ENCODE results near the gene C11orf21.
"Not testable (repeated sequence)": the region's sequence is repeated elsewhere in the genome, so short reads cannot be mapped to it uniquely, and the experiment has no call there.

The C11orf21 gene

DNA sequence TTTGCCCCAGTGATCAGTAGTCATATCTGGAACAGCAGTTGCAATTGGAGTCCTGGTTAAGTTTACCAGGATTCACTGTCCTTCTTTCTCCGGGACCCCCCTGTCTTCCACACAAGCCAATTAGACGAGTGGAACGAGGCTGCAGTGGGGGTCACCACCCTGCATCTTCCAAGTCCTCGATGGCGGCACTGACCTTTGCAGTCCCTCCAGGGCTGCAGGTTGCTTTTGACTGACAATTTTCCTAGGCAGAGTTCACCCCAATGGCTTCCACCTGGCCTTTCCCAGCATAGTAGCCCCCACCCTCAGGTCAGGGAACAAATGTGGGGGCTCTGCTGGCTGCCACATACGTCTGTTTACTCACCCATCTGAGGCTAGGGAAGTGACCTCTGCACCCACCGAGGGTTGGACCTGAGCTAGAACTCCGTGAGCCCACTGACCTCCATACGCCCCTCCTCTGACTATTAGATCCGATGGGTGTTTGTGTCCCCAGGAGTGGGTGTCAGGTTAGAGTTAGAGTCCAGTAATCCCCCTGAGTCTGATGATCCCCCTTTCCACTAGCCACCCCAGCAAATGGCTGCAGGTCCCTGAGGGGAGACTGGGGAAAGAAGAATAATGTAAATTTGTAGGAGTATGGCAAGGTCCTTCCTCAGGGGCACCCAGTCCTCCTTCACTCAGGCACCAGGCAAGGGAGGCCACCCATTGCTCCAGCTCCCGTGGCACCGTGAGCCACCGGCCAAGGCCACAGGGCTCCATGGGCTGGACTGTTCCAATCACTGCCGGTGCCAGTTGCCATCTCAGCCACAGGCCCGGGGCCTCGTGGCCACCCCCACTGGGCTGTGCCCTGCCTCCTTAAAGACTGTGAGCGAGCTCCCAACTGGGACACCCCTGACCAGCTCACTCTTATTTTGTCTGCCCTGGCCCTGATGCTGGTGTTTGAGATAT lies 5.5 kb downstream of the C11orf21 start:
- DNase-seq = no peak

GRCh38 chr11:2294926-2295290 lies 6.8 kb downstream of the C11orf21 start:
- DNase-seq = no peak

DNA sequence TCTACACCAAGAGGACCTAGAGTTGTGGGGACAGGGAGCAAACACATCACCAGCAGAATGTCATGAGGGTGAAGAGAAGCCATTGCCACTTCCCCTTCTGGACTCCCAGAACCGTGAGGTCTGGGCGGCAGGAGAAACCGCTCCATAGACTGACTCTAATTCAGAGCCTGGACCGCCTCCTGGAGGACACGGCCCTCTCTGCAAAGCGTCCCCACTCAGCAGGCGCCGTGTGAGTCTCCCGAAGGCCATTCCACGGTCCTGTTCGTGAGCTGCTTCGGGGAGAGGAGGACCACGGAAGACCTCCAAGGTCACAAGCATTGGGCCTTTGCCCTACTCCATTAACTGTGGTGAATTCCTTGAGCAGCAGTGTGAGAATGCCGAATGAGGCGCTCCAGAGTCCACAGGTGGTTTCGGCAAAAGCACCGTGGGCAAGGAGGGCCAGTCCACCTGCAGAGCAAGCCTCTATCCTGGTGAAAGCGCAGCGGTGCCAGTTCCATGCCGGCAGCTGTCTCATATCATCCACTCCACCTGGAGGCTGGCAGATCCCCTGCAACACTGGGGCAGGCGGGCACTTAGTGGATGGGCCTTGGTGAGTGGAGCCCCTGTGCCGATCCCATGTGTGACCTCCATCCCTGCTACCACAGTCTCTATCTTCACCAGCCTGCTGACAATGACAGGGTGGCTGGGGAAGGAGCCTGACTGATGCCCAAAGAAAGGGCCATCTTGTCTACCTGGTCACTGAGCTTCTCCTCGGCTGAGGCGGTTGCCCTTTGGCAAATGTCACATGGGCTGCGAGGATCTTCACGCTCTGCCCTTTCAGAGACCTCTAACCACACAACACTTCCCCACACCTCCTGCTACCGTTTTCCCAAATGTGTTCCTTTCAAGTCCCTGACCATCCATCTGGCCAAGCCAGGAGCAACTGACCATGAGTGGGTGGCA lies 7.5 kb downstream of the C11orf21 start:
- DNase-seq = no peak

GRCh38 chr11:2293531-2293971 lies 8.2 kb downstream of the C11orf21 start:
- no peak for DNase-seq

DNA sequence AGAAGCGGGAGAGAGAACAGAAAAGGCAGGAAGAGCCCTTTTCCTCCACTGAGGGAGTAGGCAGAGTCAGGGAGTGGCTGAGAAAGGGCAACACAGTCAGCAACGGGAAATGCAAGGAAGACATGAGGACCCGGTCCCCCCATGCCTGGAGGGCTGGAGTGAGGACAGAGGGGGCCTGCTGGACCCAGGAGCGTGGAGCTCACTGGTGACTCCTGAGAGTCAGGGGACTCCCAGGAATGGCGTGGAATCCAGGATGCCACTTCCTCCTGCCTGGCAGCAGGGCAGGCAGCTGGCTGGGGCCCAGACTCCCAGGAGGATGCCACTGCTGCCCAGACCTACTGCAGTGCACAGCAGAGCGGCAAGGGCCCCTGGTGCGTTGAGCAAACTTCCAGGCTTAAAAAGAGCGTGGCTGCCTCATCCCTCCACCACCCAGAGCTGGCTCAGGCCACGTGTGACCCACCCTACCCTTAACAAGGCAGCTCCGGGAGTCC lies 11.3 kb downstream of the C11orf21 start:
- peak; percentile 80 for DNase-seq

- DNase-seq = no peak
Measured at GRCh38 chr11:2289859-2290258, 11.9 kb downstream of the C11orf21 start.

DNA sequence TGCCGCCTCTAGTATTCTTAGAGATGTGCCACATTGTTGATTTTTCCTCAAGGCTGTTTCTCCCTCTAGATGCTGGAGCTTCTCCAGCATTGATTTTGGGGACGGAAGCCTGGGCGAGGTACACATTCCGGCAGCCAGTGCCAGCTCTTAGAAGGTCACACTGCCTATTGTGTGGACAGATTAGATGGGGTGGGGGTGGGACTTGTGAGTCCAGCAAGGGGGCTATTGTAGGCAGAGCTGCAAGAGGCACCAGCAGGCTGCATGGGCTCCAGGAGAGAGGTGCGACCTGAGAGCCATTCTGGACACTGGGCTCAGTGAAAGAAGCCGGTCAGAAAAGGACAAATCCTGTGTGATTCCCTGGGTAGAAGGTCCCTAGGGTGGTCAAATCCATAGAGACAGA lies 12.4 kb downstream of the C11orf21 start:
- no peak for DNase-seq

GRCh38 chr11:2287091-2287490 lies 14.6 kb downstream of the C11orf21 start:
- DNase-seq = no peak

DNA sequence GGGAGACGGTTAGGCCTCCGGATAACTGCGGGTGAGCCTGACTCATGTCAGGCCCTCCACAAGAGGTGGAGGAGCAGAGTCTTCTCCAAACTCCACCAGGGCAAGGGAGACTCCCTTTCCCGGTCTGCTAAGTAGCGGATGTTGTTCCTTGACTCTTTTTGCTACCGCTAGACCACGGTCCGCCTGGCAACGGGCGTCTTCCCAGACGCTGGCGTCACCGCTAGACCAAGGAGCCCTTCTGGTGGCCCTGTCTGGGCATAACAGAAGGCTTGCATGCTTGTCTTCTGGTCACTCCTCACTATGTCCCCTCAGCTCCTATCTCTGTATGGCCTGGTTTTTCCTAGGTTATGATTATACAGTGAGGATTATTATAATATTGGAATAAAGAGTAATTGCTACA lies 15.4 kb downstream of the C11orf21 start:
- not testable (repeated sequence) for DNase-seq

GRCh38 chr11:2280208-2280607 lies 21.5 kb downstream of the C11orf21 start:
- no peak for DNase-seq

DNA sequence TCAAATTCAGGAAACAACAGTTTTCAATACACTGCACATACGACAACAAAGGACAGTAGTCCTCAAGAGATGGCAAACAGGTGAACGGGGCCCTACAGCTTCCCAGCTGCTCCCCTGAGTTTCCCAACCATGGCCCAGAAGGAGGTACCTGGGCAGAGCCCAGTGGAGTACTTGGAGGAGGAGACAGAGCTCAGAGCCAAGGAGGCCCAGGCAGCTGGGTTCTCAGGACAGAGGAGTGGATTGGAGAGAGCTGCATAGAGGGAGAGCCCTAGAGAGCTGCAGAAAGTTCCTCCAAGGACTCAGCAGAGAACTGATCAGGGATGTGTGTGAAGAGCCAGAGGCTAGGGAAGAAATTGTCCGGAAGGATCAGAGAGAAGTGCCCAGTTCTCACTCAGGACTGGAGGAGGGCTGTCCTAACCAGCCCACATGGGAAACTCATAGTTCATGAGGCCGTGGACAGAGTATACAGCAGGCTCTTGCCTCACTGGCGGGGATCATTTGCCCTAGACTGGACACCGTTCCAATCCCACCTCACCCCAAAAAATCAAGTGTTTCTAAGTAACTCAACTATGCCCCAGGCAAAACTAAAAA lies 23.7 kb downstream of the C11orf21 start:
- DNase-seq = no peak

DNA sequence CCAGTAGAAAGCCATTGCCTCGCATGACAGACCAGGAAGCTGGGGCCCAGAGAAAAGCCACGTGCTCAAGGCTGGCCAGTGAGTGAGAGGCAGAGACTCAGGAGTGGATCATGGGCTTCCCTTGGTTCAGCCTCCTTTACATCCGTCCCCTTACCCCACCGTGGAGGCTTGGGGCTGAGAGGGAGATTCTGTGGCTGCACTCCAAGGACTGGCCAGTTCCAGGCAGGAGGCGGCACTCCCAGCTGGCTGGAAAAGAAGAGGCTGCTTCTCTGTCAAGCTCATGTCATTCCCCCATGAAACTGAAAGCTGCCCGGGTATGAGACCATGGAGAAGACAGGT lies 24.7 kb downstream of the C11orf21 start:
- no peak for DNase-seq

DNA sequence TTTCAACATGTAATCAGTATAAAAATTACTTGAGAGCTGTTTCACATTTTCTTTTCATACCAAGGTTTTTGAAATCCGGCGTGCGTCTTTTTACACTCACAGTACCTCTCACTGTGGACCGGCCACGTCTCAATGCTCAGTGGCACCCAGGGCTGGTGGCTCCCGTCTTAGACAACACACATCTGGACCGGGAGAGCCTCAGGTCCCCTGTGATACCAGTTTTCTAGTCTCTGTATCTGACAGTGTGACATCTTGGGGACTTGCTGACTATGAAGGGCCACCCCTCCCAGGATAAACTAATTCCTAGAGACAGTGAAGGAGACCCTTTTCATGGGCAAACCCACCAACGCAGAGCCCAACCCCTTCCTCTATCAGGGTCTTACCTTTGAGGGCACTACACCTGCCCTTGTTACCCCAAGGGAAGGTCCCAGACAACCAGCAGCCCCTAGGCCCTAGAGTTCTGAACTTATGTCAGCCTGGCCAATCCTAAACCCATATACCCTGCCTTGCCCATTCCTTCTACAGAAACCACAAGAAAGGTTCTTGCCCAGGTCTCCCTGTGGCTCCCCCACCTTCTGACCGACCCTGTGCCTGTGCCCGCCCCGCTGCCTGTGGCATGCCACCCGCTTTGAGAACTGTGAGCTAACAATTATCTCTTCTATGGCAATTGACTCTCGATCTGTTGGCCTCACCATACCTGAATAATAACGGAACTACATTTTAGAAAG lies 25.3 kb downstream of the C11orf21 start:
- DNase-seq = no peak

DNA sequence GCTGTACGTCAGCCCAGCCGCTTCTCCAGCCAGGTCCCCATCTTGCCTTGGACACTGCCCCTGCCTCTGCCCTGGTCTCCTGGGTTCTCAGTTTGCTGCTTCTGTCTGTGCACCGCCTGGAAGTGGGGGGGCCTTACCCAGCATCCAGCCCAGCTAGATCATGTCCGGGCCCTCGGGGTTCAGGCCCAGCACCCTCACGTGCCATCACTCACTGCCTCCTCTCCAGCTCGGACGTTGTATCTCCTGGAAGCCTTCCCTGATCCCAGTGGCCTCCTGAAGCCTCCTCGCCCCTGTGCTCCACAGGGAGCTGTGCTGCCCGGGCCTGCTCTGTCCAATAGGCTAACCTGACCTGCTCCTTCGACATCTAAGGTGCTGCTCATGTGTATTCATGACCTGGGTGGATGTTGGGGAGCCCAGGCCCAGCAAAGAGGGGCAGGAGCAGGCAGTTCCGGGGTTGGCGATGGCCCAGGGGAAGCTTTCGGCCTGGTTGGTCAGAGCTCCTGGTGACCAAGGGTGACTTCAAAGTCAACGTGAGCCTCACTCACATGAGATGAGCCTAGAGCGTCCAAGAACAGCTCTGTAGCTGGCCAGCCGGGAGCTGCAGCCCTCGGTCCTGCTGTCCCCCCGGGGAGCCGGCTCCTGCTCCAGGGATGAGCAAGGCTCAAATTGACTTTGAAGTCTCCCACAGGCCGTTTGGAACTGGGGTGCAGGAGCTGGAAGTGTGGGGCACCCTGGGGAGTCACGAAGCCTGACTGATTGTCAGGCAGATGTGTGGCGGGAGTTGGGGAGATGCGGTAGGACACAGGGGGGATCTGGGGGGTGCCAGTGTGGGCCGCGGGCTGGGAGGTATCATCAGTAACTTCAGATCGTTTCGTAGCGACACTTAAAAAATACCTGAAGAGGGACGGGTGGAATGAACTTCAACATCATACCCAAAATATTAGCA lies 26.1 kb downstream of the C11orf21 start:
- DNase-seq = no peak

- DNase-seq = no peak
Measured at GRCh38 chr11:2273771-2274170, 27.9 kb downstream of the C11orf21 start.

- no peak for DNase-seq
Measured at GRCh38 chr11:2273311-2273710, 28.4 kb downstream of the C11orf21 start.

DNA sequence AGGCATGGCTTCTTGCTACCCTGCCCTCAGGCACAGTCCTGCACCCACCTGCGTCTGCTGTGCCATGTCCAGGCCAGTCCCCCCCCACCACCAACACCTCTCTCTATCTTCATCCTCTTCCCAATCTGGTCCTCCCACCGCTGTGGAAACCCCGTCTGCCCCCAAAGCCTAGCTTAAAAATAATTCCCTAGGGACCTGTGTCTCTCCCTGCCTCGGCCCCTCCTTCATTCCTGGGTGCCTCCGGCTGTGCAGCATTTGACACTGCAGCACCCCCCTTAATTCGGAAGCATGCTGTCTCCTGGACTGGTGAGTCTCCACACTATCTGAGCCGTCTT lies 28.8 kb downstream of the C11orf21 start:
- DNase-seq = no peak

- no peak for DNase-seq
Measured at GRCh38 chr11:2272228-2272945, 29.3 kb downstream of the C11orf21 start.

GRCh38 chr11:2271327-2272227 lies 30.1 kb downstream of the C11orf21 start:
- no peak for DNase-seq

DNA sequence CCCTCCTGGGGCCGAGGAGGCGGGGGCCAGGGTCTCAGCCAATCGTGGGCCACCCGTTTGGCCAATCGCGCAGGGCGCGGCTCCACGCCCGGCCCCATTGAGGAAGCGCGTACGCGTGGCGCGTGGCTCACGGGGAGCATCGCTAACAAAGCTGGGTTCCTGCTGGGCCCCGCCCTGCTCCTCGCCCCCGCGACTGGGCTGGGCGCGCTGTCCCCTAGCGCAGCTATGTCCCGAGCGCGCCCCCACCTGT lies 30.7 kb downstream of the C11orf21 start:
- DNase-seq = peak; percentile 65
